Measurements from ENCODE around the gene CFAP74.

DNA sequence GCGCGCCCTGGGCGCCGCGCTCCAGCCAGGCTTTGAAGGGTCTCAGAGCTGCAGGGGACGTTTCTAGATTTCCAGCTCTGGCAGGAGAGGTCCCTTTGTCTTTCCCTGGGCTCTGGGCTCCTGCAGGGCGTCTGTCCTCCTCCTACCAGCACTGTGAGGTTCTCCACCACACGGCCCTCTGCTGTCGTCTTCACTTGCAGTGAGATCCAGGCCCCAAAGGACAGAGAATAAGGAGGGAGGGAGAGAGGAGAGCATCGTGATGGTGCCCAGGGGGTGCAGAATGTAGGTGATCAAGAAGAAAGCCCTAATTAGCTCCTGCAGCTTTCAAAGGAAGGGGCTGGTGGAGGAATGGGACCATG, 108.5 kb downstream of the CFAP74 start:
- TF ChIP-seq CTCF (conservative IDR thresholded peaks at IDR 0.05; ENCODE audit: low read depth, low read length) (no peak), EZH2 (IDR thresholded peaks at IDR 0.05; ENCODE audit: borderline replicate concordance, low read depth, low read length, poor library complexity, severe bottlenecking) (no peak)
